MM.1S (cell line): ENCODE data around the gene NTM.

Experiments used
- EZH2 ChIP-seq: fragments of 300-600 bp; sonication (generic); optimal IDR thresholded peaks from 2 replicates; pipeline ENCODE3; 2017; ENCODE audit warnings: low read depth, mild to moderate bottlenecking, antibody characterized with exemption, low read length, mixed read lengths
- TF ChIP-seq, protein P1 (sequence below): fragments of 300-600 bp; sonication (generic); IDR thresholded peaks from 2 replicates; pipeline ENCODE4 v1.5.1; 2016; ENCODE audit warnings: antibody characterized with exemption, low read length, mixed read lengths

DNA sequence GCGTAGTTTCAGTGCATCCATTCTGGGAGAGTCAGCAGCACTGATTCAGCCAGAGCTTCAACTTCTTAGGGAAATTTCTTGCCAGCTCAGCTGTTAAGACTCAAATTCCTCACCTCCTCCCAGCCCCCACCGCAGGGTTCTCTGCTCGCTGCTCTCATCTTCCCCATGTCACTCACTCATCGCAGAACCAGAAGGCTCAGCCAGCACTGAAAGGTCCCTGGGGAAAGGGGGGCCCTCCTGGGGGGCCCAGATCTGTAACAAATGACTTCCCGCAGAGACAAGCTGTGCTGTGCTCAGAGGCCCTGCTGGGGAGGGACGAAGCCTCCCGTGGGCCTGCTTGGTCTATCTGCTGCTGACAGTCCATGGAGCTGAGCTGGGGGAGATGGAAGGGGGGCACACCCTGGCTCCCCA is 220.6 kb downstream of the NTM start:
- TF ChIP-seq, protein P1, sequence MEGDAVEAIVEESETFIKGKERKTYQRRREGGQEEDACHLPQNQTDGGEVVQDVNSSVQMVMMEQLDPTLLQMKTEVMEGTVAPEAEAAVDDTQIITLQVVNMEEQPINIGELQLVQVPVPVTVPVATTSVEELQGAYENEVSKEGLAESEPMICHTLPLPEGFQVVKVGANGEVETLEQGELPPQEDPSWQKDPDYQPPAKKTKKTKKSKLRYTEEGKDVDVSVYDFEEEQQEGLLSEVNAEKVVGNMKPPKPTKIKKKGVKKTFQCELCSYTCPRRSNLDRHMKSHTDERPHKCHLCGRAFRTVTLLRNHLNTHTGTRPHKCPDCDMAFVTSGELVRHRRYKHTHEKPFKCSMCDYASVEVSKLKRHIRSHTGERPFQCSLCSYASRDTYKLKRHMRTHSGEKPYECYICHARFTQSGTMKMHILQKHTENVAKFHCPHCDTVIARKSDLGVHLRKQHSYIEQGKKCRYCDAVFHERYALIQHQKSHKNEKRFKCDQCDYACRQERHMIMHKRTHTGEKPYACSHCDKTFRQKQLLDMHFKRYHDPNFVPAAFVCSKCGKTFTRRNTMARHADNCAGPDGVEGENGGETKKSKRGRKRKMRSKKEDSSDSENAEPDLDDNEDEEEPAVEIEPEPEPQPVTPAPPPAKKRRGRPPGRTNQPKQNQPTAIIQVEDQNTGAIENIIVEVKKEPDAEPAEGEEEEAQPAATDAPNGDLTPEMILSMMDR: no peak
- no peak for TF ChIP-seq EZH2
